ENCODE data around the gene RPL29. TPM values are rescaled to one million over a fixed set of nuclear protein-coding genes. Genes with fewer than 3 reads are reported as not detected.
"Not testable (repeated sequence)": the region's sequence is repeated elsewhere in the genome, so short reads cannot be mapped to it uniquely, and the experiment has no call there.

RPL29 gene
- 1,666 and 1,693 TPM in 2 replicates for total RNA-seq

DNA sequence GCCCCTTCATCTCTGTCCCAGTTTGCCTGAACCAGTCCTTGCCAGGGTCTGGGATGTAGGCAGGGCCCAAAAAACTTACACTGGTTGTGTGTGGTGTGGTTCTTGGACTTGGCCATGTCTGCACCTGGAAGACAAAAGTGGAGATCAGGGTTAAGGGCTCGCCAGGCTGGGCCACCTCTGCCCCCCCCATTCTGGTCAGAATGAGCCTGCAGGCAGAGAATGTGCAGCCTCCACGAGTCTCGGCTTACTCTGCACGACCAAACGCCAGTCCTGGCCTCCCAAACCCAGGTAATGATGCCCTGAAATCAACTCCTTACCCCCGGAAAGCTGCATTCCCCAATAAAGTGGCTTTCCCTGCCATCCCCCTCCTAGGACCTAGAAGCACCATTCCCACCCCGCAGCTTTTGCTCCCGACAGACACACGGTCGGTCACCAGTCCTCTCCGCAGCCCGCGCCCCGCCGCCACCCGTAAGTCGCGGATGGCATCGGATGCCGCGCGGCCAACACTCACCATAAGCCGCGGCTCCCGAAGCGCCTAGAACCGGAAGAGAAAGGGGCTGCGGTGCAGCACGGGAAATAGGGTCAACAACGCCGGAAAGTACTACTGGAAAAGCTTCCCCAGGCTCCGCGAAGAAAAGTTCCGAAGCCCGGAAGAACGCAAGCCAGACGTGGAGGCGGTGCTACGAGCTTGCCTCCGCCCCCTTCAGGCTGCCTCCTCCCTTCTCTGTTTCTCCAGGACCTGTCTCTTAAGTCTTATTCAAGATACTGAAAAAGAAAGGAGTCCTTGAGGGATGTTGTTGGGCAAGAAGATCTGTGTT is at the start of gene RPL29:
RPL29 (minus strand) TSS at position 550 of the 818 bp plus-strand sequence; CDS start at position 116, 434 bp downstream.
- Mint-ChIP-seq H3K4me3 (ENCODE audit: low read depth) (peak within 1 kb of the TSS; percentile 100), H3K27ac (peak within 1 kb of the TSS; percentile 100), H3K27me3 (ENCODE audit: low read depth) (peaks cover 16% of the 10 kb centered on the region), H3K36me3 (ENCODE audit: low read depth) (peaks cover 49% of the 10 kb centered on the region), H3K9me3 (no peaks in the 10 kb centered on the region), H3K4me1 (ENCODE audit: low read depth) (peaks cover 25% of the 10 kb centered on the region)
- peak; percentile 90 for DNase-seq (ENCODE audit: low spot score)
- intact Hi-C loops (cut with micrococcal nuclease), result loop anchor here (1.0 to 5.0 kb wide), 4 partner anchors 12 to 202 kb away; partner anchors contain the start of genes ABHD14A, ABHD14B, ACY1 and ALAS1

DNA sequence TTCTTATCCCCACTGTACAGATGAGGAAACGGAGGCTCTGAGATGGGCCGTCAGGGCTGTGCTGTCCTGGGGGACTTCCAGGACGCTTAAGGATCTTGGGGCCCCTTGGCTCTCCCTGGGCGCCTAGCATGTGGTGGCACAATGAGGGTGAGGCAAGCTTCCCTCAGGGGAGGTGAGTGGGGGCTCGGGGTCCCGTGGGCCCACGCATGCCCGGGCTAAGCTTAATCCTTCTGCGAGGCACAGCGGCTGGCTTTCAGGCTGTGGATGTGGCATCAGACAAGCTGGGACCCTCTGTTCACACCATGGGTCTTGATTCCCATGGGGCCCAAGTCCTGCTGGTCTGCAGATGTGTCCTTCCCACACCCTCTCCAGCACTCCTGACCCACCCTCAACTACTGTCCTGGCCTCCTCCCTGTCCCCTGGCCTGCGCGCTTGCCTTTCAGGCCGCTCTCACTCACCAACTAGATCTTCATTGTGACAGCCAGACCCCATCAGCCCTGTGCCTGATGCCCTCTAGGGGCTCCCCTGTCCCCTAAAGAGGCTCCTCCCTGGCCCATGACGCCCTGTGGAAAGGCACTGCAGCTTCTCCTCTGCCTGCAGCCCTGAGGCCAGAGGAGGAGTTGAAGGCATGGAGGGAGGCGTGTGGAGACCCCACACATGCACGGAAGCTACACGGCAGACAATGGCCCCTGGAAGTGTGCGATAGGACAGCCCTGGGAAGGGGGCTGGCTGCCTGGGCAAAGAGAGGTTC is 49.3 kb upstream of the RPL29 start:
- H3K36me3 Mint-ChIP-seq (ENCODE audit: low read depth), result peaks cover 12% of the 10 kb centered on the region
- H3K4me3 Mint-ChIP-seq (ENCODE audit: low read depth), result no peak overlapping the region
- H3K27ac Mint-ChIP-seq, result no peak overlapping the region
- H3K27me3 Mint-ChIP-seq (ENCODE audit: low read depth), result peaks cover 2% of the 10 kb centered on the region
- H3K9me3 Mint-ChIP-seq, result no peaks in the 10 kb centered on the region
- DNase-seq (ENCODE audit: low spot score), result no peak
- intact Hi-C loops (cut with micrococcal nuclease), result no loop called here
- H3K4me1 Mint-ChIP-seq (ENCODE audit: low read depth), result no peaks in the 10 kb centered on the region

DNA sequence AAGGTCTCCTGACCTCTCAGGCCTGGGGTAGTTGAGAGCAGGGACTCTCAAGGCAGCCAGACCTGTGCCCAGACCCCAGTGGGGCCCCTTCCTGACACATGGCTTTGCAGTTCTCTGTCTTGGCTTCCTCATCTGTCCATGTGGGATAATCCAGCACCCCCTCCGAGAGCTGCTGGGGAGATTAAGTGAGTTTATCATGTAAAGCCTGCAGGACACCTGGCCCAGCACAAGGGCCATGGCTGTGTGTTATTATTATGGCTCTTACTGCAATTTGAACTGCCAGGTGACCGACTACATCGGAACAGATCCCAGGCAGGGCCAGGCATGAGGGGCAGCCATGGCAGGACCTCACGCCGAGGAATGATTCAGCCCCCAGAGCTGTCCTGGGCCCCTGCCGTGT is 48.1 kb upstream of the RPL29 start:
- no peaks in the 10 kb centered on the region for H3K4me1 Mint-ChIP-seq (ENCODE audit: low read depth)
- H3K36me3 Mint-ChIP-seq (ENCODE audit: low read depth), result no peaks in the 10 kb centered on the region
- H3K27me3 Mint-ChIP-seq (ENCODE audit: low read depth), result peaks cover 2% of the 10 kb centered on the region
- H3K4me3 Mint-ChIP-seq (ENCODE audit: low read depth), result no peak overlapping the region
- intact Hi-C loops (cut with micrococcal nuclease), result no loop called here
- no peak overlapping the region for H3K27ac Mint-ChIP-seq
- H3K9me3 Mint-ChIP-seq, result no peaks in the 10 kb centered on the region
- DNase-seq (ENCODE audit: low spot score), result no peak

DNA sequence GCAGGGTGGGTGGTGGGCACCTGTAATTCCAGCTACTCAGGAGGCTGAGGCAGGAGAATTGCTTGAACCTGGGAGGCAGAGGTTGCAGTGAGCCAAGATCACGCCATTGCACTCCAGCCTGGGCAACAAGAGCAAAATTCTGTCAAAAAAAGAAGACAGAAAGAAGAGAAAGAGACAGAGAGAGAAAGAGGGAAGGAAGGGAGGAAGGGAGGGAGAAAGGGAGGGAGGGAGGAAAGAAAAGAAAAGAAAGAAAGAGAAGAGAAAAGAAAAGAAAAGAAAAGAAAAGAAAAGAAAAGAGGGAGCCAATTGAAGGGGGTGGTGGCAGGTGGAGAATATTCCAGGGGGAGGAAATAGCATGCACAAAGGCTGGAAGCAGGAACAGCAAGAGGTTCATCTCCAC is 47.3 kb upstream of the RPL29 start:
- H3K4me3 Mint-ChIP-seq (ENCODE audit: low read depth); H3K36me3 Mint-ChIP-seq (ENCODE audit: low read depth); intact Hi-C loops (cut with micrococcal nuclease); H3K27ac Mint-ChIP-seq; H3K9me3 Mint-ChIP-seq; H3K27me3 Mint-ChIP-seq (ENCODE audit: low read depth); H3K4me1 Mint-ChIP-seq (ENCODE audit: low read depth); DNase-seq (ENCODE audit: low spot score): not testable (repeated sequence)

DNA sequence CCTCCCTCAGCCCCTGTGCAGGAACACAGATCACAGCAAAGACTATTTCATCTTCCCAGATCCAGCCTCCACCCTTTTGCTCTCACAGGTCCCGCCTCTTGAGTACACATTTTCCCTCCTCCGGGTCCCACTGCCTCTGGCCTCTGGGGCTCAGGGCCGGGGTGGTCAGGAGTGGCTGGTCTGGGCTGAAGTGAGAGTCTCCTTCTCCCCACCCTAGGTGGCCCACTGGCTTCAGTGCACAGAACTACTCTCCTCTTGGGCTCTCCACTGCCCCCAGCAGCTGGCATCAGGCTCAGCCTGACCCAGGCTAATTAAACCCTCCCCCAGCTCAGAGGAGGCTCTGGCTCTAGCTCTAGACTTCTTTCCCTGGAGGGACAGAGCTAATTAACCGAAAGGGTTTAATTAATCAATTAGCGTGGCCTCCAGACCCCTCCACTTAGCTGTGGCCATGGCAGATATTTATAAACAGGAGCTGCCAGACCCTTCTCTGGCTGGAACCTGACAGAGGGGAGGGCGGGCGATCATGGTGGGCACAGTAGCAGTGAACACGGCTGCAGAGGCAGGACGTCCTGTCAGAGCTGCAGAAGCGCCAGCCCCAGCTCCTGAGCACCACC is 45.5 kb upstream of the RPL29 start:
- Mint-ChIP-seq H3K27ac (no peak overlapping the region), H3K9me3 (no peaks in the 10 kb centered on the region), H3K36me3 (ENCODE audit: low read depth) (no peaks in the 10 kb centered on the region), H3K4me1 (ENCODE audit: low read depth) (no peaks in the 10 kb centered on the region), H3K27me3 (ENCODE audit: low read depth) (peaks cover 2% of the 10 kb centered on the region), H3K4me3 (ENCODE audit: low read depth) (no peak overlapping the region)
- intact Hi-C loops (cut with micrococcal nuclease), result no loop called here
- DNase-seq (ENCODE audit: low spot score), result no peak

DNA sequence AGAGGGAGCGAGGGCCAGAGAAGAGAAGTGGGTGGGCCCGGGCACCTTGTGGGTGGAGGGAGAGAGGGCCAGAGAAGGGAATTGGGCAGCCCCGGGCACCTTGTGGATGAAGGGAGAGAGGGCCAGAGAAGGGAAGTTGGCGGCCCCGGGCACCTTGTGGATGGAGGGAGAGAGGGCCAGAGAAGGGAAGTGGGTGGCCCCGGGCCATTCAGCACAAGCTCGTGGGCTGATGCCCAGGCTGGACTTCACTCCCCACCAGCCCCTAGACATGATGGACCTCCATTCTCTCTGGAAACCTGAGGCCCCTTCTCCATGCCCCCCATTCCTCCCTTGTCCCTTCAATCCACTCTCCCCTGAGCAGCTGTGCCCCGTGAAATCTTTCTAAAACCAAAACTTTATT is 44.9 kb upstream of the RPL29 start:
- Mint-ChIP-seq H3K27ac (no peak overlapping the region), H3K36me3 (ENCODE audit: low read depth) (no peaks in the 10 kb centered on the region), H3K27me3 (ENCODE audit: low read depth) (peaks cover 2% of the 10 kb centered on the region), H3K9me3 (no peaks in the 10 kb centered on the region), H3K4me3 (ENCODE audit: low read depth) (no peak overlapping the region), H3K4me1 (ENCODE audit: low read depth) (no peaks in the 10 kb centered on the region)
- intact Hi-C loops (cut with micrococcal nuclease), result no loop called here
- DNase-seq (ENCODE audit: low spot score), result no peak

DNA sequence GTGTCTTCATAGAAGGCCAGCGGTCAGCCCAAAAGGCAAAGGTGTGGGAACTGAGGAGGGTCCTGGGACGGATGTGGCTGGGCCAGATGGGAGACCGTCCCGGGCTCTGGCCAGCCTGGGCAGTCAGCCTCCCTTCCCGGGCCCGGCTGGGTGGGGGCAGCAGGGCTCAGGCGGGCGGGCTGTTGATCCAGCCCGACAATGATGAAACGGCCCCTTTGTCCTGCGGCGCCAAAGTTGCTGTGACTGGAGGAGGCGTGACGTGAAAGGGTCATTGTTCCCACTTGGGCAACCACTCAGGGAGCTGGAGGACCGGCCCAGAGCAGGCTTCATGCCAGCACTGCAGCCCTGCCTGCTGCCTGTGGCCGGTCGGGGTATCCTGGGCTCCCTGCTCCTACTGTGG is 44.2 kb upstream of the RPL29 start:
- no peaks in the 10 kb centered on the region for H3K4me1 Mint-ChIP-seq (ENCODE audit: low read depth)
- H3K36me3 Mint-ChIP-seq (ENCODE audit: low read depth), result no peaks in the 10 kb centered on the region
- H3K9me3 Mint-ChIP-seq, result no peaks in the 10 kb centered on the region
- intact Hi-C loops (cut with micrococcal nuclease), result no loop called here
- H3K27me3 Mint-ChIP-seq (ENCODE audit: low read depth), result peaks cover 2% of the 10 kb centered on the region
- no peak for DNase-seq (ENCODE audit: low spot score)
- H3K27ac Mint-ChIP-seq, result no peak overlapping the region
- no peak overlapping the region for H3K4me3 Mint-ChIP-seq (ENCODE audit: low read depth)

DNA sequence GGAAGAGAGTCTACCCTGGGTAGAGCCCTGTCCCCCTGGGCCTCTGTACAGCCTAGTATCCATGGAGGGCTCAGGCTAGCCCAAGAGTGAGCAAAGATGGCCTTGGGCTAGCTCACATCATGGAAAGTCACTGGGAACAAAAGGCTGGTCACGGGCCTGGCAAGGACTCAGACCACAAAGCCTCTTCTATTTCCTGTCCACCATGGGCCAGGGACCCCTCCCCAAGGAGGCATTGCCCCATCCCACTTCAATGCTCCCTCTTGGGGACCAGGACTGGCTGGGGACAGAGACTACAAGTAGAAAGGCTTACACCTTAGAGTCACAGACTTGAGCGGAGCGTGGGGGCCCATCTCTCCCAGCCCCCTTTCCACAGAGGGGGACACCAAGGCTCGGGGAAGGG is 43.7 kb upstream of the RPL29 start:
- no peaks in the 10 kb centered on the region for H3K4me1 Mint-ChIP-seq (ENCODE audit: low read depth)
- no peak for DNase-seq (ENCODE audit: low spot score)
- H3K36me3 Mint-ChIP-seq (ENCODE audit: low read depth), result no peaks in the 10 kb centered on the region
- intact Hi-C loops (cut with micrococcal nuclease), result no loop called here
- H3K4me3 Mint-ChIP-seq (ENCODE audit: low read depth), result no peak overlapping the region
- H3K9me3 Mint-ChIP-seq, result no peaks in the 10 kb centered on the region
- no peak overlapping the region for H3K27ac Mint-ChIP-seq
- peaks cover 2% of the 10 kb centered on the region for H3K27me3 Mint-ChIP-seq (ENCODE audit: low read depth)

DNA sequence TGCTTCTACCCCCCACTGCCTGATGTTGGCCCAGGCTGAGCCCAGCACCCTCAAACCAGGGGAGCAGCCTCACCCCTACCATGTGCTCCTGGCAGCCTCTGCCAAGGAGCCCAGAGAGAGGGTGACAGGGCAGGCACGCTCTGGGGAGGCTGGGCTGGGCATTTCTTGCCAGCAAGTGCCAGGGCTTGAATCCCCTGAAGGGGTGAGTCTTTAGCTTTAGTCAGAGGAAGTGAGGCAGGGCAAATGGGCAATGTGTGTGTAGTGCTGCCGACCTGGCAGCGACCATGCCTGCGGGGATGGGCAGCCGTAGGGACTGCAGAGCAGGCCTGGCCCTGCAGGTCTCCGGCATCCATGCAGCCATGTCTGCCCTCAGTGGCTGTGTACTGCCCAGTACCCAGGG is 42.5 kb upstream of the RPL29 start:
- no peak overlapping the region for H3K27ac Mint-ChIP-seq
- no peak for DNase-seq (ENCODE audit: low spot score)
- H3K4me3 Mint-ChIP-seq (ENCODE audit: low read depth), result no peak overlapping the region
- H3K36me3 Mint-ChIP-seq (ENCODE audit: low read depth), result no peaks in the 10 kb centered on the region
- intact Hi-C loops (cut with micrococcal nuclease), result no loop called here
- H3K27me3 Mint-ChIP-seq (ENCODE audit: low read depth), result peaks cover 2% of the 10 kb centered on the region
- no peaks in the 10 kb centered on the region for H3K9me3 Mint-ChIP-seq
- H3K4me1 Mint-ChIP-seq (ENCODE audit: low read depth), result no peaks in the 10 kb centered on the region

DNA sequence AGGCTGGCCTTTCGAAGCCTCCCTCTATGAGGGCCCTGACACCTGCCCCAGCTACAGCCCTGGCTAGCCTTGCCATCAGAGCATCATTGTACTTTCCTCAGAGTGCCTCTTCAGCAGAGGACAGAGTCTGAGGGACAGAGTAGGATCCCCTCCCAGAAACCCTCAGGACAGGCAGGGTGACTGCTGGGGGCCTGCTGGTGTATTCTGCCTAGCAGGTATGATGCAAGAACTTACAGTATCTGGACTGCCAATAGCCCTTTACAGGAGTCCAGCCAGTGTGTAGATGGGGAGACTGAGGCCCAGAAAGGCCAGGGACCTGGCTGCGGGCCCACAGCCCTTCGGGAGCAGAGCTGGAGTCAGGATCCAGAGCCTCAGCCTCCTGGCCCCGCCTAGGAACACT is 41.6 kb upstream of the RPL29 start:
- Mint-ChIP-seq H3K9me3 (no peaks in the 10 kb centered on the region), H3K27ac (no peak overlapping the region), H3K36me3 (ENCODE audit: low read depth) (no peaks in the 10 kb centered on the region), H3K4me3 (ENCODE audit: low read depth) (no peak overlapping the region), H3K4me1 (ENCODE audit: low read depth) (no peaks in the 10 kb centered on the region), H3K27me3 (ENCODE audit: low read depth) (peaks cover 2% of the 10 kb centered on the region)
- no peak for DNase-seq (ENCODE audit: low spot score)
- intact Hi-C loops (cut with micrococcal nuclease), result no loop called here

DNA sequence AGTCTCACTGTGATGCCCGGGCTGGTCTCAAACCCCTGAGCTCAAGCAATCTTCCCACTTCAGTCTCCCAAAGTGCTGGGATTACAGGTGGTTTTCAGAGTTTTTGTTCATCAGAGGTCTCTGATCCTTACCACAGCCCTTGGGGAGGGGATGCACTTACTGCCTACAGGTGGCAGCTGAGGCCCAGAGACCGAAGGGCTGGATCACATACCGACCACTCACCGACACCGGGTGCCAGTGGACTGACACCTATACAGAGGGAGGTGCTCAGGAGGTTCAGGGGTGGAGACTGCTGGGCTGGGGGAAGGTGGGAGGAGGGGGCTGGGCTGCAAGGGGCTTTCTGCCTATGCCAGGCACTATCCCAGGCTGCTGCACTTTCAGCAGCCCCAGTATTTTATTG is 41.1 kb upstream of the RPL29 start:
- intact Hi-C loops (cut with micrococcal nuclease), result no loop called here
- no peak overlapping the region for H3K4me3 Mint-ChIP-seq (ENCODE audit: low read depth)
- no peak overlapping the region for H3K27ac Mint-ChIP-seq
- H3K4me1 Mint-ChIP-seq (ENCODE audit: low read depth), result no peaks in the 10 kb centered on the region
- H3K9me3 Mint-ChIP-seq, result no peaks in the 10 kb centered on the region
- no peaks in the 10 kb centered on the region for H3K36me3 Mint-ChIP-seq (ENCODE audit: low read depth)
- DNase-seq (ENCODE audit: low spot score), result no peak
- peaks cover 1% of the 10 kb centered on the region for H3K27me3 Mint-ChIP-seq (ENCODE audit: low read depth)

DNA sequence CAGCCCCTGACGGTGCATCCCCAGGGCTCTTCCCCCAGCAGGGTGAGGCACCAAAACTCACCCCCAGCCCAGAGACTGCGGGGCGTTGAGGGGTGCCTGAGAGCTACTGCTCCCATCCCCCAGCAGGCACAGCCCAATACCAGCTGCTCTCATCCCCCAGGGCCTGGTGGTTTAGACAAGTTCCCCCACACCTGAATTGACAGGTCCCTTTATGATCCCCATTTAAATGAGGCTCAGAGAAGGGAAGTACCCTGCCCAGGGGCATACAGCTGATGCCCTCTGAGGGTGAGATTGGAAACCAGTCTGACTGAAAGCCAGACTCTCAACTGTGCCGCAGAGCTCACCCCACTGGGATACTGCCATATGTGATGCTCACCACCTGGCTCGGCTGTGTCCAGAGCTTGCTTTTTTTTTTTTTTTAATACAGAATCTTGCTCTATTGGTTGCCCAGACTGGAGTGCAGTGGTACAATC is 40.6 kb upstream of the RPL29 start:
- H3K27ac Mint-ChIP-seq, result no peak overlapping the region
- H3K4me1 Mint-ChIP-seq (ENCODE audit: low read depth), result no peaks in the 10 kb centered on the region
- no peaks in the 10 kb centered on the region for H3K9me3 Mint-ChIP-seq
- intact Hi-C loops (cut with micrococcal nuclease), result no loop called here
- no peaks in the 10 kb centered on the region for H3K27me3 Mint-ChIP-seq (ENCODE audit: low read depth)
- no peak for DNase-seq (ENCODE audit: low spot score)
- H3K4me3 Mint-ChIP-seq (ENCODE audit: low read depth), result no peak overlapping the region
- no peaks in the 10 kb centered on the region for H3K36me3 Mint-ChIP-seq (ENCODE audit: low read depth)

DNA sequence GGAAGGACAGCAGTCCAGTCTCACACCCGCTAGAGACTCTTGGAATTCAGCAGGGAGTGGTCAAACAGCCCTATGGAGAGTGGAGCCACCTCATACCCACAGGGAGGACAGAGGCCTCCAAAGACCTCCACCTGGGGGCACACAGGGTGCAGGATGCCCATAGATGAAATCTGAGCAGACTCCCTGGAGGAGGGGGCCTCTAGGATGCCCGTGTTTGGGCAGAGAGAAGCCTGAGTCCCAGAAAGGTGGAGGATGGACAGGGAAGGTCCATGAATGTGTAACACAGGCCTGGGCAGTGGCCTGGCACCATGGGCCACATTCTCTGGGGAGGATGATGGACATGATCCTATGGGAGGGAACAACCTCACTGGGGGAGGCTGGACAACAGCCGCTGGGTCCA is 39.0 kb upstream of the RPL29 start:
- Mint-ChIP-seq H3K9me3 (no peaks in the 10 kb centered on the region), H3K4me3 (ENCODE audit: low read depth) (no peak overlapping the region), H3K36me3 (ENCODE audit: low read depth) (no peaks in the 10 kb centered on the region), H3K27ac (no peak overlapping the region), H3K27me3 (ENCODE audit: low read depth) (no peaks in the 10 kb centered on the region), H3K4me1 (ENCODE audit: low read depth) (no peaks in the 10 kb centered on the region)
- intact Hi-C loops (cut with micrococcal nuclease), result no loop called here
- no peak for DNase-seq (ENCODE audit: low spot score)

Data from activated T-helper 2 cell treated with anti-CD3 and anti-CD28 coated beads, Interferon-gamma antibody, Interleukin-2, Interleukin-4, amounts not matched to agents 10 μg/mL and 5 μg/mL and 100 μg/mL, durations not matched to agents 14 hours and 24 hours and 36 hours (primary cell).